Activated CD8-positive, alpha-beta memory T cell treated with anti-CD3 and anti-CD28 coated beads, Interleukin-2, amount 10 ng/mL, durations not matched to agents 7 days and 5 days (primary cell): Measurements from ENCODE around the gene C4orf51. TPM values are rescaled to one million over a fixed set of nuclear protein-coding genes. Genes with fewer than 3 reads are reported as not detected.
A peak's percentile ranks its signal among the peaks of the same experiment; 100 is the strongest.

Experiments used
- ATAC-seq: fragments of 150-1000 bp; cut with Tn5 transposase; one replicate; pipeline ENCODE4 v1.10.0; 2021; ENCODE audit warnings: moderate library complexity
- CTCF ChIA-PET: fragments of 350-600 bp; sonication (Branson Sonifier 250); formaldehyde crosslinking; loops from one replicate; lab custom pipeline; 2021; ENCODE audit warnings: antibody characterized with exemption; lab: Charles Lee
- DNase-seq: peaks from one replicate; pipeline ENCODE4 v3.0.0-alpha.2; 2020
- H3K27ac Mint-ChIP-seq: one replicate; pipeline ENCODE4 v1.8.0; 2021; ENCODE audit warnings: mild to moderate bottlenecking, mixed read lengths
- H3K27me3 Mint-ChIP-seq: one replicate; pipeline ENCODE4 v1.8.0; 2021; ENCODE audit warnings: mixed read lengths
- H3K36me3 Mint-ChIP-seq: one replicate; pipeline ENCODE4 v1.8.0; 2021; ENCODE audit warnings: mild to moderate bottlenecking, mixed read lengths
- H3K4me1 Mint-ChIP-seq: one replicate; pipeline ENCODE4 v1.8.0; 2021; ENCODE audit warnings: mixed read lengths
- H3K4me3 Mint-ChIP-seq: one replicate; pipeline ENCODE4 v1.8.0; 2021; ENCODE audit warnings: mild to moderate bottlenecking, moderate library complexity, mixed read lengths
- H3K9me3 Mint-ChIP-seq: one replicate; pipeline ENCODE4 v1.8.0; 2022; ENCODE audit warnings: low read depth, mixed read lengths
- total RNA-seq, 2 experiments: library from RNA; stranded (reverse); gene quantifications; one replicate each; pipeline ENCODE4 v1.2.3, GENCODE V29; 2021

The C4orf51 gene
- total RNA-seq, 2 experiments from 2014 or later = not detected

DNA sequence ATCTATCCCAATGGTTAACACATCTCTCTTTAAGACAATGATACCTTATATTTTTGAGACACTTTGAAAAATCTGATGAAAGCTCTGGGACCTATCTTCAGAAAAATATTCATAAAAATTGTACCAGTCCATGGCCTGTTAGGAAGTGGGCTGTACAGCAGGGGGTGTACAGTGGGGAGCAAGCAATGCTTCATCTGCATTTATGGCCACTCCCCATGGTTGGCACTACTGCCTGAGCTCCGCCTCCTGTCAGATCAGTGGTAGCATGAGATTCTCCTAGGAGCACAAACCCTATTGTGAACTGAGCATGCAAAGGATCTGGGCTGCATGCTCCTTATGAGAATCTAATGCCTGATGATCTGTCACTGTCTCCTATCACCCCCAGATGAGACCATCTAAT lies 42.6 kb downstream of the C4orf51 start:
- no peak overlapping the region for H3K4me3 Mint-ChIP-seq
- ATAC-seq = no peak
- CTCF ChIA-PET = interaction anchor here (1.6 kb wide), 1 partner anchor 17 kb away, joined by 3 read pairs; no protein-coding TSS in a partner anchor

DNA sequence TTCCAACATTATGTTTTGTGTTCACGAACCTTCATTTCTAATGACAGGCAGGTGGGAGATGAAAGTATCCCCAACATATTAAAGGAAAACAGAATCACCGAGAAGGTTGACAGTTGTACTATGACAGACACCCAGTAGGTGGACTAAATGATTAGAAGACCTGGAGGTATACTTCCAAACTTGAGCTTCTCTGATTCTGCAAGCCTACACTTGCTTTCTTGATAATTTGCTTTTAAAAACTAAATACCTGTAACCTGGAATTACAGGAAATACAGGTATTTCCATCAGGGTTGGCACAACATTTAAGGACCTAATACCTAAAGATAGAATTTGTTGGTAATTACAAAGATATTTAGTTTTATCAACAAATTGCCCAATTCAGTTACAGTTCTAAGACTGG lies 43.4 kb downstream of the C4orf51 start:
- ATAC-seq (no peak), DNase-seq (no peak)
- Mint-ChIP-seq H3K4me1 (peaks cover 16% of the 10 kb centered on the region), H3K27ac (no peak overlapping the region), H3K4me3 (no peak overlapping the region), H3K27me3 (peaks cover 9% of the 10 kb centered on the region), H3K9me3 (no peaks in the 10 kb centered on the region), H3K36me3 (no peaks in the 10 kb centered on the region)
- CTCF ChIA-PET = interaction anchor here (0.7 kb wide), 1 partner anchor 104 kb away, joined by 3 read pairs; the partner anchor contains the start of gene MMAA

More for the DNA sequence above, 42.6 kb downstream of the C4orf51 start:
- H3K27ac Mint-ChIP-seq = no peak overlapping the region
- peaks cover 16% of the 10 kb centered on the region for H3K4me1 Mint-ChIP-seq
- H3K9me3 Mint-ChIP-seq = no peaks in the 10 kb centered on the region
- no peaks in the 10 kb centered on the region for H3K36me3 Mint-ChIP-seq
- peaks cover 16% of the 10 kb centered on the region for H3K27me3 Mint-ChIP-seq
- no peak for DNase-seq

DNA sequence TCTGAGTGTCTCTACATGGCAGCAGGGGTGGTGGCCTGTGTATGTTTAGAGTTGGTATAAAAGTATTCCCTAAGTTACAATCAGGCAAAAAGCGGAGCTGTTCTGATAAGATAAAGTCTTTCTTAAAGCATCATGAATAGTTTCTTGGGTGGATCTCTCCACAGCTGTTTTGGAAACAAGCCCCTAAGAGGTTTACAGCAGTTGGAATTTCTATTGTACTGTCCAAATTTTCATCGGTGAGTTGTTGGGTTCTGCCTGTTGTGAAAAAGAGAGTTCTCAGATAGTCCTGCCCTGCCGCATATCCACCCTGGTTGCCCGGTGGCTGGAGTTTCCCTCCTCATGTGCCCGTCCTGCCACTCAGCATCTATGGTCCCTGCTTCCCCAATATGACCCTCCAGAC lies 50.1 kb downstream of the C4orf51 start:
- Mint-ChIP-seq H3K27ac (no peak overlapping the region), H3K36me3 (no peaks in the 10 kb centered on the region), H3K4me1 (peaks cover 23% of the 10 kb centered on the region), H3K4me3 (no peak overlapping the region), H3K9me3 (no peaks in the 10 kb centered on the region), H3K27me3 (peaks cover 21% of the 10 kb centered on the region)
- DNase-seq (no peak), ATAC-seq (no peak)
- CTCF ChIA-PET = no interaction called here

DNA sequence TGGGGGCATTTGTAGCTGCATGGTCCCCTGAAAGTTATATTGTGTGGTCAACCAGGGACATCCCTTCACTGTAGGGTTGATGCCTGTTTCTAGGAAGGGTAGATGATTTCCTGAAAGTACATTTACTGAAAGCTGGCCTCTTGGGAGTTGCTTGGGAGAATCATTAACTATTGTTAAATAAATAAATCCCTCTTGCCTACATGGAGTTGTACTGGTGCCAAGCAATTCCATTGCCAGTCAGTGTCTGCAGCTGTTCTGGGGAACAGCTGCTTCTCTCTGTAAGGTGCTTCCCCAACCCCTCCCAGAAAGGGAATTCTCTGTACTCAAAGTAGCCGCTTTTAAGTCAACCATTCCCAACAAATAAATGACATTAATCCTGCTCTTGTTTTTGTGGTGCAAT lies 51.1 kb downstream of the C4orf51 start:
- CTCF ChIA-PET = no interaction called here
- Mint-ChIP-seq H3K27ac (no peak overlapping the region), H3K9me3 (no peaks in the 10 kb centered on the region), H3K27me3 (peaks cover 21% of the 10 kb centered on the region), H3K4me3 (no peak overlapping the region), H3K4me1 (peaks cover 29% of the 10 kb centered on the region), H3K36me3 (no peaks in the 10 kb centered on the region)
- ATAC-seq (no peak), DNase-seq (no peak)

DNA sequence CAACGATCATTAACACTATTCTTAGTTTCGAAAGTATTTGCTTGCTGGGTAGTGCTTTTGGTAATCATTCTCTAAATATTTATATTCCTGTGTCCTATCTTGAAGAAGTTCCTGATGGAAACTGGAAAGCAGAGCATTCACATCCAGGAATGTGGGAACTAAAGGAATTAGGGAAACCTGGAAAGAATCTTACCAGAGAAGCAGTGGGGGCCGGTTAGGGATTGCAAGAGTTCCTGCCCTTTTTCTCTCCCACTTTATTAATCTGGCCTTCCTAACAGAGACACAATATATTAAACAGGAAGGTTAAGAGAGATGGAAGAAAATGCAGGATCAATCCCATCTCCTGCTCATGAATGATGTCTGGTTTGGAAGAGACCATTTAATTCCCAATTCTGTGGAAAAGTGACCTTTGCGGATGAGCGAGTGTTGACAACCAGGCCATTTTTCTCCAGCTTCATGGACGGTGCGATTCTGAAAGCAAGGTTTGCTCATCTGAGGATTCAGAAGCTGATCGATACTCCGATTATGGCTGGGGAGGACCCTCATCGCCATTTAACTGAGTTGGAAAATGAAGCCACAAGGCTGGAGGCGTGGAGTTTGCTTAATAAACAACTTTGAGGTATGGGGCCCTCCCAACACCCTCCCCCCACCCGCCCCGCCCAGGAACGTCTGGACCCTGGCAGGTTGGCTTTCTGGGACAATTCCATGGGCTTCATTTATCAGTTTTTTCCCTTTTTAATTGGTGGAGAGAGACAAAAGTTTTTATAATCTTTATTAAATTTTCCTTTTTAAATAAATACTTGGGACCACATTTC lies 52.3 kb downstream of the C4orf51 start:
- peak overlapping the region; percentile 73 for H3K4me3 Mint-ChIP-seq
- DNase-seq (no peak), ATAC-seq (no peak)
- CTCF ChIA-PET = no interaction called here
- H3K36me3 Mint-ChIP-seq = no peaks in the 10 kb centered on the region
- H3K9me3 Mint-ChIP-seq = no peaks in the 10 kb centered on the region
- peaks cover 29% of the 10 kb centered on the region for H3K4me1 Mint-ChIP-seq
- H3K27ac Mint-ChIP-seq = no peak overlapping the region
- H3K27me3 Mint-ChIP-seq = peaks cover 21% of the 10 kb centered on the region

DNA sequence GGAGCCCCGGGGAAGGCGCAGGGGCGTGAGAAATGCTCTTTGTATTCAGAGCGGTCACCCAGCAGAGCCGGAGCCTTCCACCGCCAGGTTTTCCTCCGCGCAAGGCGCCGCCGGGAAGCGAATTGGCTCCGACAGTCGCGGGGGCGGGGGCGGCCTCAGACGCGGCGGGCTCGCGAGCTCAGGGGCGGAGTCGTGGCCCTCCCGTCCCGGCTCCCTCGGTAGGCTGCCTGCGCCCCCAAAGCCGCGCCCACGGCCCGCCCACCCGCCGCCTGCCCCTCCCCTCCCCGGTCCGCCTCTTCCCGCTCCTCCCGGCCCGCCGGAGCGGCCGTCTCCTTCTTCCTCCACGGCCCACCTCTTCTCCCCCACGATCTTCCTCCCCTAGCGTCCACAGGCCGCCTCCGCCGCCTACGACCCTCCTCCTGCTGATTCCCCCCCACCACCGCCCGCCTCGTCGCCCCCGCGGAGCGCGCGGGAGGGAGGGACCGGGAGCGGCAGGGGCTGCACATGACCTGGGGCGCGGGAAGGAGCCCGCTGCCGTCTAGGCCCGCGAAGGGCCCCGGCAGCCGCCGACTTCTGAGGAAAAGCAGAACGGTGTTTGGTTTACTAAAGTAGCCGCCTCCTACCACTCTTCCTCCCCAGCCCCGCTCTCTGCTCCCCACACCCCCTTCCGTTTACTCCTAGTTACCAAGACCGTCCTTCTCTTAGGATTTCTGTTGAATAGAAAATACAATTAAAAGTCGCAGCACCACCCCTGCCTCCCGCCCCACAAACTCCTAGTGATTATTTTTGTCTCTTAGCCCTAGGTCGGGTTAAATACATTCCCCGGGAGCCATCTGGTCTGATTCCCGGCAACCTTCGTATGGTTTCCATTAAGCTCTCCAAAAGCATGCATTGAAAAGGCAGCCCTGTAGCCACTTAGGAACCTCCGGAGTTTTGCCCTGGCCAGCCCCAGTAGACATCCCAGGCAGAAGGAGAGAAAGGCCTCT lies 53.2 kb downstream of the C4orf51 start:
- DNase-seq = peak; percentile 89
- ATAC-seq = peak; percentile 98
- H3K4me3 Mint-ChIP-seq = peak overlapping the region; percentile 73
- H3K4me1 Mint-ChIP-seq = peaks cover 29% of the 10 kb centered on the region
- H3K9me3 Mint-ChIP-seq = no peaks in the 10 kb centered on the region
- peak overlapping the region; percentile 36 for H3K27ac Mint-ChIP-seq
- CTCF ChIA-PET = interaction anchor here (1.0 kb wide), 1 partner anchor 116 kb away, joined by 3 read pairs; no protein-coding TSS in a partner anchor
- no peaks in the 10 kb centered on the region for H3K36me3 Mint-ChIP-seq
- H3K27me3 Mint-ChIP-seq = peaks cover 21% of the 10 kb centered on the region

DNA sequence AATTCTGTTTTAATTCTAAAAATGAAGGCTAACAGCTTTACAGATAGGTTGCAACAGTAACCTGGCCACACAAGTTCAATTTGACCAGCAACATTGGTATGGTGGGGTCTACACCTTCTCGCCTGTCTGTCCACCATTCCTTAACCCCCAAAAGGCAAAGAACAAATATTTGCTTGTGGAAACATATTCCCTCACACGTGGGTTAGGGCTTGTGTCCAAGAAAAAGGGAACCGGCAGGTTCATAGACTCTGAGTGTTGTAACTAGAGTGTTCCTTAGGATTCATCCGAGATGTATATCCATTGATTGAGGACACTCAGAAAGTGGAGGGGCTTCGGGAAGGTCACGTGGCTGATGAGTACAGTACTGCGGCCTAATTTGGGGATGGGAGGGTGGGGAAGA lies 54.1 kb downstream of the C4orf51 start:
- Mint-ChIP-seq H3K27ac (no peak overlapping the region), H3K27me3 (peaks cover 21% of the 10 kb centered on the region), H3K4me3 (peak overlapping the region; percentile 73), H3K4me1 (peaks cover 29% of the 10 kb centered on the region), H3K36me3 (no peaks in the 10 kb centered on the region), H3K9me3 (no peaks in the 10 kb centered on the region)
- ATAC-seq (no peak), DNase-seq (no peak)
- CTCF ChIA-PET = interaction anchor here (1.0 kb wide), 1 partner anchor 117 kb away, joined by 3 read pairs; no protein-coding TSS in a partner anchor

DNA sequence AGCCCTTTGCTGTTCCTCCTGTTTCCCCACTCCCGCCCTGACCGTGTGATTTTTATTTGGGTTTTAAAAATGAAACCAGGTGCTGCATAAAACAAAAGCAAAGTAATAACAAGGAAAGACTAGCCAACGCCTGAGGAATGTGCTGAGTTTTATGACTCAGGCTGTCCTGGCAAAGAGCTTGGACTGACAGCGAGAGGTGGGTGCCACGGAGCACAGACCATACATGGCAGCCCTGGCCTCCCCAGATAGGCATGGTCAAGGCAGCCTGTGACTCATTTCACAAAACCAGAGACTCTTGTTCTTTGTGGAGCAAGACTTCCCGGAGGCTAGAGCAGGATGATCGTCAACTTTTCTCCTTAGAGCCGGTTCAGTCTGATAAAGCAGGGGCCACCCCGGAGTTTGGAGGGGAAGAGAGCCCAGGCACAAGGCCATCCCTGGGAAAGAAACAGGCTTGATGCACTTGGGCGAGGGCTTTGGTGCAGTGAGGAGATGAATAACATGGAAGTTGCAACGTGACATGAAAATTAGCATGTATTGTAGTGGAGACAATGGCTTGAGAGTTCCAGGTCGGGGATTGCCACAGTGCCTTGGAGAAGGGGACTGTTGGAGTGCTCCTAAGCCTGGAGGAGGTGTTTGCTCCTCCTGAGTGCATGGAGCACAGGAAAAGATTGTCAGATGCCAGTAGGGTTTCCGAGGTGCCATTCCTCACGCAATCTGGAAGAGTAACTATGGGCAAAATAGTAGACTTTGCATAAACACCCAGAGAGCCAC lies 54.8 kb downstream of the C4orf51 start:
- H3K36me3 Mint-ChIP-seq = no peaks in the 10 kb centered on the region
- H3K27me3 Mint-ChIP-seq = peaks cover 18% of the 10 kb centered on the region
- H3K4me1 Mint-ChIP-seq = peaks cover 29% of the 10 kb centered on the region
- peak overlapping the region; percentile 29 for H3K4me3 Mint-ChIP-seq
- DNase-seq (peak; percentile 52), ATAC-seq (peak; percentile 8)
- CTCF ChIA-PET = no interaction called here
- peak overlapping the region; percentile 16 for H3K27ac Mint-ChIP-seq
- no peaks in the 10 kb centered on the region for H3K9me3 Mint-ChIP-seq

DNA sequence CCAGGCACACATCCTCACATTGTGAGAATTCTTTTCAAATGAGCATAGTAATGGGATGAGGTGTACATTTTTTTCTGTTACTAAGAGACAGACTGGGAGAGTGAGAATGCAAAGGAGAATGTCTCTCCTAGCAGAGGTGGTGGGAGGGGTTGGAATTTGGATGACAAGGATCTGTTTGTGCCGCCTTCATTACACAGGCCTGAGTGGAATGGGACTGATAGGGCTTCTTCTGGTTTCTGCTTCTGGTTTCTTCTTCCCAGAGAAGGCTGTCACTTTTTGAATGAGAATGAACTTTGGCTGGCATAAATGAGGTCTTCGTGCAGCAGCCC lies 55.4 kb downstream of the C4orf51 start:
- no peak for DNase-seq
- no peak for ATAC-seq
- Mint-ChIP-seq H3K27ac (no peak overlapping the region), H3K27me3 (peaks cover 14% of the 10 kb centered on the region), H3K9me3 (no peaks in the 10 kb centered on the region), H3K4me1 (peaks cover 29% of the 10 kb centered on the region), H3K4me3 (no peak overlapping the region), H3K36me3 (no peaks in the 10 kb centered on the region)
- CTCF ChIA-PET = no interaction called here

DNA sequence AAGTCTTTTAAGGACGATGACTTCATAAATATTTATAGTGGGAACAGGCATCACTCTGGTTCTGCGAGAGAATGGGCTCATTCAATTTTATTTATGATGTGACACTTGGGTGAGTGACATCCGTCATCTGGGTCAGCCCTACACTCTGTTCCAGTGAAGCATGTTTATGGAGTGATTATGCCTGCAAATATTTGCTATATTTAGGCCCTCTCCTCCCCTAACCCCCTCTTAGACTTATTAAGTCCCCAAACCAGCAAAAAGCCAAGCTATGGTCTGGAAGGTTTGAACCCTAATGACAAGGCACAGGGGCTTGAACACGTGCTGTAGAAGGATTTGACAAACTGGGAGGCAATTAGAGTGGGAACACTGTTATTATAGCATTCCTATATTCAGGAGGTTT lies 55.9 kb downstream of the C4orf51 start:
- peaks cover 29% of the 10 kb centered on the region for H3K4me1 Mint-ChIP-seq
- DNase-seq (no peak), ATAC-seq (no peak)
- H3K27ac Mint-ChIP-seq = no peak overlapping the region
- CTCF ChIA-PET = no interaction called here
- peaks cover 10% of the 10 kb centered on the region for H3K27me3 Mint-ChIP-seq
- no peaks in the 10 kb centered on the region for H3K36me3 Mint-ChIP-seq
- no peak overlapping the region for H3K4me3 Mint-ChIP-seq
- no peaks in the 10 kb centered on the region for H3K9me3 Mint-ChIP-seq

DNA sequence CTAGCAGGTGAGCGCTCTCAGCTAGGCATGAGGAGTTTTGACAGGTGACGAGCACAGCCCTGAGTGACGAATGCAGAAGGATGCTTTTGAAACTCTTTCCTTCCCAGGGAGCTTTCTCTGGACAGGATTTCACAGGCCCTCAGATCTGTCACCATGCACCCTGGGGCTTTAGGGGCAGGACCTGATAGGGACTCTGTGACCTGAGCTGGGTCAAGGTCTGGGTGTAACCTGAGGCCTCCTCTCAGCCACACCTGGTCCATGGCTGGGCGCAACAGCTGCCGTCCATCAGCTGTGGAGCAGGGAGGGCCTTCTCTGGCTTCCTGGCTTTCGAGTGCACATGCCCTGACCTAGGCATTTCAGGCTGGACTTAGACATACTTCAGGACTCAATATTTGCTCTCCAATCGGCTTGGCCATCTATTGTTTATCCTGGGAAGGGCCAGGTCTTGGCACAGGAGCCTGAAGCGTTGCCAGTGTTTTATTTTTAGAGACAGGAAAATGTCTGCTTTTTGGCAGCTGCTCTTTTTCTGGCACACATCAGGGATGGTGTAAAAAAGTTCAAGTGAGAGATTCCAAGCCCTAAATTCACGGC lies 56.4 kb downstream of the C4orf51 start:
- DNase-seq (no peak), ATAC-seq (no peak)
- Mint-ChIP-seq H3K4me1 (peaks cover 28% of the 10 kb centered on the region), H3K27me3 (peaks cover 7% of the 10 kb centered on the region), H3K4me3 (no peak overlapping the region), H3K9me3 (no peaks in the 10 kb centered on the region), H3K36me3 (no peaks in the 10 kb centered on the region), H3K27ac (no peak overlapping the region)
- CTCF ChIA-PET = no interaction called here

DNA sequence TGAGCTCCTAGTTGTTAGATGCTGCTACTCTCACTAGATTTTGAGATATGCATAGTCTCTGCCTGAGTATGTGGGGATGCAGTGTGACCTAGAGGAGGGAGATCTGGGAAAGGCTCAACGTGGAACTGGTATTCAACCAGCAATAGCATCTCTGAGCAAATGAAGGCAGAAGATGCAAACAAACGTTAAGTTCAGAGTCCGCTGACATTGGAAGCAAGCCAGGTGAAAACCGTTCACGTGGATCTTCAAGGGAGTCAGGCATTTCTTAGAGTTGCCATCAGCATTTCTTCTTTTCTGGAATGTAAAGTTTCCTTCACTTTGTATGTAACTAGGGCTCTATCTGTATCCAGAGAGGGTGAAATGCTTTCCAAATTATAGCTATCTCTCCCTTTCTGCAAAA lies 59.9 kb downstream of the C4orf51 start:
- ATAC-seq = no peak
- H3K9me3 Mint-ChIP-seq = no peaks in the 10 kb centered on the region
- H3K36me3 Mint-ChIP-seq = no peaks in the 10 kb centered on the region
- DNase-seq = no peak
- peaks cover 8% of the 10 kb centered on the region for H3K4me1 Mint-ChIP-seq
- CTCF ChIA-PET = no interaction called here
- no peak overlapping the region for H3K27ac Mint-ChIP-seq
- H3K4me3 Mint-ChIP-seq = no peak overlapping the region
- H3K27me3 Mint-ChIP-seq = peaks cover 5% of the 10 kb centered on the region

DNA sequence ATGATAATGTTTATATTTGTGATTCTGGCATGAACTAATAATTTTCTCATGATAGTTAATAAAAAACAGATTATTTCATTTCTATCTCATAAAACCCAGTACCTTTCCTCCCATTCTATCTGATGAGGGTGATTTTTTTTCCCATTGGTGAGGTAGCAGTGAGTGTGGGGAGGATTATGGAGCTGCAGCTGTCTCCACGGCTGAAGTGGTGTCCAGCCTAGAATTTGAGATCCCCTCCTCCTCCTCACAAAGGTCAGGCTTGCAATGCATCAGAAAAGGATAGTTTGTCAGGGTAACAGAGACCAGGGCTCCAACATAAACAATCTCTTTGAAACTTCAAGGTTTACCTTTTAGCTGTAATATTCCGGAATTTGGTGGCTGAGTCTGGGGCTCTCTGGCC lies 60.9 kb downstream of the C4orf51 start:
- Mint-ChIP-seq H3K27me3 (peaks cover 10% of the 10 kb centered on the region), H3K36me3 (no peaks in the 10 kb centered on the region), H3K4me3 (no peak overlapping the region), H3K4me1 (no peaks in the 10 kb centered on the region), H3K27ac (no peak overlapping the region), H3K9me3 (no peaks in the 10 kb centered on the region)
- ATAC-seq (no peak), DNase-seq (no peak)
- CTCF ChIA-PET = no interaction called here
